Stimulated activated CD8-positive, alpha-beta memory T cell treated with anti-CD3 and anti-CD28 coated beads, Interleukin-7, amount 100 ng/mL, for 1 hour (primary cell): Measurements from ENCODE around the gene TOR4A.

Source experiments
- DNase-seq, 2 donors: peaks; one replicate each; pipeline ENCODE4 v3.0.0-alpha.2; 2020; ENCODE audit warnings: low read depth in 2 of 2

The TOR4A gene

DNA sequence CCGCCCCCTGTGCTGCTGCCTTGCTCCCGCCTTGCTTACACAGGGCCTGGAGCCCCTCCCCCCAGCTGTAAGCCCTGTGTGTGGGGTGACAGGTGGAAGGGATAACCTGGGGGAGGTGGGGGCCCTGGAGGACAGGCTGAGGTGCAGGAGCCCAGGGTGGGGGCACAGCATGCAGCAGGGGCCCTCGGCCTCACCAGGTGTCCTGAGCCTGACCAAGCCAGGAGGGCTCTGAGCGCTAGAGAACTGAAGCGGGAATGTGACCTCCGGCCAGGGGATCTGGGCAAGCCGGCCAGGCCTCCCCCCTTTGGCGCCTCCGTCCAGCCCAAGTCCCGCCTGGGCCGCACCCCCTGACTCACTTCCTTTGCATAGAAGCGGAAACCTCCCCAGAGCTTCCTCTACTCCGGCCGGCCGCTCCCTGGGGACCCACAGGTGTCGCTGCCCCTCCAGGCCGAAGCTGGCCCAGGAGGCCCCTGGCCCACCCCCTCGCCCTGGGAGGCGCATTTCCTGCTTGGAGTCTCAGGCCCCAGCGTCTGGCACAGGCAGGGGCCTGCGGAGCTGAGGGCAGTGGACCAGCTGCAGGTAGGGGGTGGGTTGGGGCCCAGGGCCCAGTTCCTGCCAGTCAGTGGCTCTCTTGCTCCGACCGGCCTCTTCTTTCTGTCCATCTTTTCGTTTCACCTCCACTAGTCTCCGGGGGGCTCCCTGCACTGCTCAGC is at the start of gene TOR4A:
Gene TOR4A (plus strand): TSS at position 398 of the 713 bp plus-strand sequence. CDS start 964 bp downstream, outside the sequence.
- no peak for DNase-seq

DNA sequence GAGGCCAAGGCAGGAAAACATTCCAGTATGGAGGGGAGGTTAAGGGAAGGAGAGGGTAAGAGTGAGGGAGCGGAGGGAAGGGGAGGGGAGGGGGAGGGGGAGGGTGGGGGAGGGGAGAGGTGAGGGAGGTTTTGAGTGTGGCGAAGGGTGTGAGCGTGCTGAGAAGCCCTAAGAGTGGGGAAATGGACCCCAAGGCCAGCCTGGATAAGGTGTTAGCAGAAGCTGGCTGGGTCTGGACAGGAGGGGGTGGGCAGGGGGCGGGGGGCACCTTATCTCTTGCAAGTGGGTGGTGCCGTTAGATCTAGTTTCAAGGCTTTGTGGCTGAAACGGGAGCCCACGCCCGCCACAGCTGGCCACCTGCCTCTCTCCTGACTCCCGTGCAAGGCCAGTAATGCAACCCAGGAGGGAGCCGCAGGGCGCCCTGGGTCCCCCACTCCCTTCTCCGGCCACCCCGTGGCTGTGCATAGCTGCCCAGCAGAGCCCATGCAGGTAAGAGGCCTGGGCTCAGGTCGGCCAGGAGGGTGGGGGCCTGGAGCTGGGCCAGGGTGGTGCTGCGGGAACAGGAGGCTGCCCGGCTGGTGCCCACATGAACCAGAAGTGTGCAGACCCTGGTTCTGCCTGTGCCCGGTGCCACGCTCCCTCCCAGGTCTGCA is 49.5 kb upstream of the TOR4A start:
- no peak for DNase-seq

DNA sequence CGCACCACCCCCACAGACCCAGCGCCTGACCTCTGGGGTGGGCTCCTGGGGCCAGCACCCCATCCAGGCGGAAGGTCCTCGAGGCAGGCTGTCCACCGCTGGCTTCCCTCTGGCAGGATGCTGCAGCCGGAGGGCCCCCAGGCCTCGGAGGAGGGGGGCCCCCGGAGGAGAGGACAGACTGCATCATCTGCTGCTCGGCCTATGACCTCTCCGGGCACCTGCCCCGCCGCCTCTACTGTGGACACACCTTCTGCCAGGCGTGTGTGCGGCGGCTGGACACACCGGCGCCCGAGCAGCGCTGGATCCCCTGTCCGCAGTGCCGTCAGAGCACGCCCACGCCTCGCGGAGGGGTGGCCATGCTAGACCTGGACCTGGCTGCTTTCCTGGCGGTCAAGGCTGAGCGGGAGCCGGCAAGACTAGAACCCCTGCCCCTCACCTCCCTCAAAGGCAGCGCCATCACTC is 49.0 kb upstream of the TOR4A start:
- no peak for DNase-seq

DNA sequence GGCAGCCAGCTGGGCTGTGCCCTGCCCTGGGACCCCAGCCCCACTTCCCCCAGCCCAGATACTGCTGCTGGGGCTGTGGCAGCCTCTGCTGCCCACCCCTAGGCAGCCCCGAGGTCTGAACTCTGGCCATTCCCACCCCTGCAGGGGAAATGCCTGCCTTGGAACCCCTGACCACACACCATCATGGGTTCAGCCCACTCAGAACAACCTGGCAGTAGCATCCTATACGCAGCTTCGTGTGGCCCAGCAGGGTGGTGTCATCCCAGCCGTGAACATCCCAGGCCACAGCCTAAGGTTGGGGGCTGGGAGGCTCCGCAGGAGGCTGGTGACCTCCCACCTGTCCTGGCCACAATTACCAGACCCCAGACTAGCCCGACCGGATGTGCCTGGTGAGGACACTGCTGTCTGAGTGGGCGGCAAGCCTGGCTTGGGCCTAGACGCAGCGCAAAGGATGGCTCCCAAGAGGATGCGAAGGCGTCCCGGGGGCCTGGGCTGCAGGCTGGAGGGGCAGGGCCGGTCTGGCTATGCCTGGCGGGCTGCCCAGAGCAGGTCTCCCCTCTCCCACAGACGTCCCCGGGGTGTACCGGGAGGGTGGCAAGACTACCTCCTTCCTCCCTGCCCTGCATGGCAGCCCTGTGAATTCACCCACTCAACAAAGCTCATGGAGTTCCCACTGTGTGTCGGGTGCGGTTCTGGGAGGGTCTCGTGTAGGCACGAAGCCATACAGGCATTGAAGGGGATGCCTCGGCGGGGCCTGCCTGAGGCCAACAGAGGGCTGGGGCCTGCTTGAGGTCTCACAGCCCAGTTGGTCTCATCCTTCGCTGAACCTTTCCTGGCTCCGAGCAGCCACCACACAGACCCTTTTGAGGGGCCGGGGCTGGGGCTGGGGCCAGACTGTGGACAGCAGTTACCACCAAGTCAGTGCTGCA is 48.3 kb upstream of the TOR4A start:
- DNase-seq: no peak

DNA sequence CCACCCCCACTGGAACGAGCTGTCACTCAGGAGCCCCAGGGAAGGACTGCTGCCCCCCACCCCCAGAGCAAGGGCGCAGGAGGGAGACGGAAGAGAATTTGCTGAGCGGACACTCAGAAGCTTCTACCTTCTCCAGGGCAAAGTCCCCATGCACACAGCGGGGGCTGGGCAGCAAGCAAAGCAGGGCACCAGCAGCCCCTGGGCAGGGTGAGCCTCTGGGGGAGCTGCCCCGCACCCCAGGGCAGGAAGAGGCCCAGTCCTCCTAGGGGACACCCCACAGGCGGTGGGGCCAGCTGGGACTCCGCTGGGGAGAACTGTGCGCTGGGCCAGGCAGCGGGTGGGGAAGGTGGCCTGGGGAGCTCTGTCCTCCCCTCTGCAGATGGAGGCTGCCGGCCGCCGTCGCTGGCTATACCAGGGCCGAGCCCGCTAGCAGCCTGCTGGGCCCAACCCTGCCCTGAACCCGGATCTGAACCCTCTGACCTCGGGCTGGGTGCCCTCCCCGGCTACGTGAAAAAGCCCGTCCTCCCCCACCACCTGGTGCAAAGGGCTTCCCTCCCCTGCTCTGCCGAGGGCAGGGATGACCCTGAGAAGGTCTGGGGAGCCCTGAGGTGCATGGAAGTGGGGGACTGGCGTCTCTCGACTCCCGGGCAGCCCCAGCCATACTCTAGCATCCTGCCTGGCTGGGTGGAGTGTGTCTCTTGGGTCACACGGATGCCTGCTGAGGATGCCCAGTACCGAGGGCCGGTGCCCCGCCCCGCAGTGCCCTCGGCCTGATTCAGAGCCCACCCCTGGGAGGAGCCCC is 47.4 kb upstream of the TOR4A start:
- DNase-seq: no peak

DNA sequence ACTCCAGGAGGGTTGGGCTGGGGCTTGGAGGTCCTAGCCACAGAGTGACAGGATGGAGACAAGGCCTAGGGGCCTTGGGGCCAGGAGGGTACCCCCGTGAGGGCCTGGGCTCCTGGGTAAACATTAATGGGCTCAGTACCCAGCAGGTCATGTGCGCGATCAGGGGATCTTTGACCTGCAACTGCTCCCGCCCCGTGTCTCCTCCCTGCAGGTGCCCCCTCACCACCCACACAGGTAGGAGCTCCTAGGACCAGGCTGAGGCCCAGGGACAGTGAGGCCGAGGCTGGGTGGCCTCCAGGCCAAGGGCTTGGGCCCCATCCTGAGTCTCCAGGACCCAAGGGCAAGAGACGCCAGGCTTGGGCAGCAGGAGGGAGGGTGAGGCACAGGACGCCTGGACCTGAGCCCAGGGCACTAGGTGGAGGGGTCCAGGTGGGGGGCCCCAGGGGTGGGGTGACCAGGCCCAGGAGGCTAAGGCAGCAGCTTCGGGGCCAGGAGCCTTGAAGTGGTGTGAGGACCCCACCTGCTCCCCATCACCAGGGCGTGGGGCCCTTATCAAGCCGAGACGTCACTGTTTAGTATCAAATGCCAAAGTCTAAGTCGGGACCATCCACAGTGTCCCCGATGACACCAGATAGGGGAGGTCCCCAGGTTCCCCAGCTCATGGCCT is 46.7 kb upstream of the TOR4A start, which contains the start of gene SLC34A3:
Gene SLC34A3 (plus strand): TSS at position 197 of the 667 bp plus-strand sequence. CDS start 802 bp downstream, outside the sequence.
- no peak for DNase-seq

DNA sequence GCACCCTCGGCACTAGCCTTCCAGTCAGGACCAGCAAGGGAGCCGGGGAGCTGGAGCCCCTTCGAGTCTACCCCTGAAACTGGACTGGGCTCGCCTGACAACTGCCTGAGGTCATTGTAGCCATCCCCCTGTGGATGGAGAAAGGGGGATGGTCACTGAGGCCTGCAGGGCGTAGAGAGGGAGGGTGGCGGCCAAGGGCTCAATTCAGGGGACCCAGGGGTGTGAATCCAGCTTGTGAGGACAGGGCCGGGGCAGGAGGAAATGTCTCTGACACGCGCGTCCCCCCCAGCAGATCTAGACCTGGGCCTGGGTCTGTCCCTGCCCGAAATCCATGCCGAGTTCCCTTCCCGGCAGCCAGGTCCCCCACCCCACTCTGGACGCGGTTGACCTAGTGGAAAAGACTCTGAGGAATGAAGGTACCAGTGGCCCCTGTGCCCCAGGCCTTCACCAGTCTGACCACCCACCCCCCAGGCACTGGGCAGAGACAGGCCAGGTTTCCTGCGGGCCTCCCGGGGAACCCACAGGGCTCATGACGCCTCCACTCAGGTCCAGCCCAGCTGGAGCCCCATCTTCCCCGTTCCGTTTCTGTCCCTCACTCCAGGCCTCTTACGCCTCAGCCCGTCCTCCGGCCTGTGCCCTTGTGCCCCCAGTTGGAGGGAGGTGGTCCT is 46.0 kb upstream of the TOR4A start:
- DNase-seq: no peak

DNA sequence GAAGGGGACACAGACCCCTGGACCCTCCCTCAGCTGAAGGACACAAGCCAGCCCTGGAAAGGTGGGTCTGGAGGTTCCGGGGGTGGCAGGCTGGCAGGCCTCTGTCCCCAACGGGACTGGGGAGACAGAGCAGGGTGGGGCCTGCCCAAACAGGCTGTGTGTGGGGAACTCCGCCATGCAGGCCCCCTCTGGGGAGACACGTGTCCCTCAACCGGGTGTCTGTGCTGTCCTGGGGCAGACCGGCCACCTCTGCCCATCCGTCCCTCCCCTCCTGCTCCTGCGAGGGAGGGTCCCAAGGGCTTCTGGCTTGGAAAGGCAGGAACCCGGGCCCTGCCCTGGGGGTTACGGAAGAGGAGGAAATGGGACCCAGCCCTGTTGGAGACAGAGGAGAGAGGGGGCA is 45.4 kb upstream of the TOR4A start:
- DNase-seq: no peak

DNA sequence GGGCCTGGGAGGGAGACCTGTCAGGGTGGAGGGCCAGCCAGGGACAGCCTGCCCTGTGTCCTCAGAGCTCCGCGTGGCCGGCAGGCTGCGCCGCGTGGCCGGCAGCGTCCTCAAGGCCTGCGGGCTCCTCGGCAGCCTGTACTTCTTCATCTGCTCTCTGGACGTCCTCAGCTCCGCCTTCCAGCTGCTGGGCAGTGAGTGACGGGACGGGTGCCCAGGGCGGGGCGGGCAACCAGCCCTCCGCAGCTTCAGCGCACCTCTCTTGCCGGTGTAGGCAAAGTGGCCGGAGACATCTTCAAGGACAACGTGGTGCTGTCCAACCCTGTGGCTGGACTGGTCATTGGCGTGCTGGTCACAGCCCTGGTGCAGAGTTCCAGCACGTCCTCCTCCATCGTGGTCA is 45.0 kb upstream of the TOR4A start:
- DNase-seq: no peak

DNA sequence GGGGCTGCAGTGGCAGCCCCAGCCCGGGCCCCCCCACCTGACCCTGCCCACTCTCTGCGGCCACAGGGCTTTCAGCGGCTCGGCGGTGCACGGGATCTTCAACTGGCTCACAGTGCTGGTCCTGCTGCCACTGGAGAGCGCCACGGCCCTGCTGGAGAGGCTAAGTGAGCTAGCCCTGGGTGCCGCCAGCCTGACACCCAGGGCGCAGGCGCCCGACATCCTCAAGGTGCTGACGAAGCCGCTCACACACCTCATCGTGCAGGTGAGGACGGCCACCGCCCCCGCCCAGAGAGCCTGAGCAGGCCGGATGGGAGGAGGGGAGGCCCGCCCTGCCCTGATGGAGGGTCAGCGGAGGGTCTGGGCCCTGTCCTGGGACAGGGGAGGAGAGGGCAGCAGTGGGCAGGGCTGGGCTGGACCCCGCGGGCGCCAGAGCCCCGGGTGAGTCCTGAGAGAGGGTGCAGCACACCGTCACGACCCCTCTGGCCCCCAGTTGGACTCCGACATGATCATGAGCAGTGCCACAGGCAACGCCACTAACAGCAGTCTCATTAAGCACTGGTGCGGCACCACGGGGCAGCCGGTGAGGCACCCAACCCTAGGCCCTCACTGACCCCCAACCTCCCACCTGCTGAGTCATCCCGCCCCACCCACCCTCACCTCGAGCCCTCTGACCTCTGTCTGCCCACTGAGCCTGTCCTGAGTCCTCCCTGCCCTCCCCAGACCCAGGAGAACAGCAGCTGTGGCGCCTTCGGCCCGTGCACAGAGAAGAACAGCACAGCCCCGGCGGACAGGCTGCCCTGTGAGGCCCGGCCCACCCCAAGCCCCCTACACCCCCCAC is 44.2 kb upstream of the TOR4A start:
- DNase-seq: no peak

DNA sequence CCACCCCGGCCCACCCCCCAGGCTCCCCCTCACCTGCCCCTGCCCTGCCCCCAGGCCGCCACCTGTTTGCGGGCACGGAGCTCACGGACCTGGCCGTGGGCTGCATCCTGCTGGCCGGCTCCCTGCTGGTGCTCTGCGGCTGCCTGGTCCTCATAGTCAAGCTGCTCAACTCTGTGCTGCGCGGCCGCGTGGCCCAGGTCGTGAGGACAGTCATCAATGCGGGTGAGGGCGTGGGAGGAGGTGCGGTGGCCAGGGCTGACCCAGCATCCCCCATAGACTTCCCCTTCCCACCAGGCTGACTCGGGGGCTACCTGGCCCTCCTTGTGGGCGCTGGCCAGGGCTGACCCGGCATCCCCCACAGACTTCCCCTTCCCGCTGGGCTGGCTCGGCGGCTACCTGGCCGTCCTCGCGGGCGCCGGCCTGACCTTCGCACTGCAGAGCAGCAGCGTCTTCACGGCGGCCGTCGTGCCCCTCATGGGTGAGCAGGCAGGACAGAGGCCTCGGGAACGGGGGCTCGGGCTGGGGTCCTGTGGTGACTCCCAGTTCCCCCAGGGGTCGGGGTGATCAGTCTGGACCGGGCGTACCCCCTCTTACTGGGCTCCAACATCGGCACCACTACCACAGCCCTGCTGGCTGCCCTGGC is 43.4 kb upstream of the TOR4A start:
- no peak for DNase-seq

DNA sequence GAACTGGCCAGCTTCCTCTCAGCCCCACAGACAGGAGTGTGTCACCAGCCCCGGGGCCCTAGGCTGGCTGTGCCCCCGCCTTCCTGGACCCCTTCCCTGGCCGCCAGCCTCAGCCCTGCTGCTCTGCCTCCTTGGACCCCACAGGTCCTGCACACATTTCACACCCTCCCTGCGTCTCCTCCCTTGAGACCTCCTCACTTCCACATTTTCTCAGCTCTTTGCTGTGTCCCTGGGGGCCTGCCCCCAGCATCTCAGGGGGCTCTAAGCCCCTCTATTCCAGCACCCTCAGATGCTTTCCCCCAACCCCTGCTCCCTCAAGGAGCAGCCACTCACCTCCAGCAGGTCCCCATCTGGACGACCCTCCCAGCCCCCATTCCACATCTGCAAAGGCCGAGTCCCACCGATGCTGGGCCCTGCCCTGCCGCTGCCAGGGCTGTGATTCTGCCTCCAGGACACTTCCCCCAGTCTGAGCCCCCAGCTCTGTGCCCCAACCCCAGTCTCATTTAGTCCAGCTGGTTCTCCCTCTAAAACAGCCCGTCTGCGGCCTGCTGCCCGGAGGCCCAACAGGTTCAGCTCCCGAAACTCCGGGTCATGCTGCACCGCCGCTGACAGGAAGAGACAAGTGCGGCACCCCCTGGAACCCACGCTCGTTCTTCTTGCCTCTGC is 42.6 kb upstream of the TOR4A start:
- no peak for DNase-seq

DNA sequence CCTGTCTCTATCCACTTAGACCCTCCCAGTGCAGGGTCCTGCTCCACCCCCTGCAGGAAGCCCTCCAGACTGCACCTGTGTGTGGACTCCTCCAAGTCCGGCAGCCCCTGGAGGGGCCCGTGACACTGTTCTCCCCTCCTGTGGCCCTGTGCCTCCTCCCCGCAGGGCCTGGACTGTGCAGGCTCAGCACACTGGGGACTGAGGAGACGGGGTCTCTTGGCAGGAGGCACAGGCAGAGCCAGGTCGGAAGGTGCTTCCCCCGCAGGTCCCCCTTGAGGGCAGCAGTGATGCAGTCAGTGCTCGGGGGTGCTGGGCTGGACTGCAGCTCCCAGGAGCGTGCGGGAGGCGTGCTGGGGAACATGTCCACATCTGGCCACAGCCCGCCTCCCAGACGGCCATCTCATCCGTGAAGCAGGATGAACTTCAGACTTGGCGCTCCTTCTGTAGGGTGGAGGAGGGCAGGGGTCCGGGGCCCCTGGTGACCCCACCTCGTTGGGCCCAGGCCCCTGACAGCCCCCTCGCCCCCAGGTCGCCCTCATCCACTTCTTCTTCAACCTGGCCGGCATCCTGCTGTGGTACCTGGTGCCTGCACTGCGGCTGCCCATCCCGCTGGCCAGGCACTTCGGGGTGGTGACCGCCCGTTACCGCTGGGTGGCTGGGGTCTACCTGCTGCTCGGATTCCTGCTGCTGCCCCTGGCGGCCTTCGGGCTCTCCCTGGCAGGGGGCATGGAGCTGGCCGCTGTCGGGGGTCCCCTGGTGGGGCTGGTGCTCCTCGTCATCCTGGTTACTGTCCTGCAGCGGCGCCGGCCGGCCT is 41.9 kb upstream of the TOR4A start:
- no peak for DNase-seq

DNA sequence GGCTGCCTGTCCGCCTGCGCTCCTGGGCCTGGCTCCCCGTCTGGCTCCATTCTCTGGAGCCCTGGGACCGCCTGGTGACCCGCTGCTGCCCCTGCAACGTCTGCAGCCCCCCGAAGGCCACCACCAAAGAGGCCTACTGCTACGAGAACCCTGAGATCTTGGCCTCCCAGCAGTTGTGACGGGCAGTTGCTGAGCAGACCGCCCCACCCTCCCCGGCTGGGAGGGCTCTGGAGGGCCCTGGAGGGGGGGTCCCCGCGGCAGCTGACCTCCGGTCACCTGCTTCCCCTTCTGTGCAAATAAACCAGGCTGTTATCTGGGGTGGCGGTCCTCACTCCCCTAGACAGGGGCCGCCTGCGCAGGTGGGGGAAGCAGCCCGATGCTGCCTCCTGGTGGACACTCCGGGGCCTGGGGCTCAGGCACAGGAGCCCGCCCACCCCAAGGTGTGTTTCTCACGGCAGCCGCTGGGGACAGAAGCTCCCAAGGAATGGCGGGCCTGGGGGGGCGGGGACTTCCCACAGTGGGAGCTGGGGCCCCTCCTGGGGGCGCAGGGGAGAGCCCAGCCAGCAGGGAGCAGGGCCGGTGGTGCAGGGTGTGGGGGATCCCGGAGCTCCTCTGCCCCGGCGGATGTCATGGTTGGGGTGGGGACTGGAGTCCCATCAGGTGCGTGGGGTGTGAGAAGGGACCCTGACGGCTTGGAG is 41.1 kb upstream of the TOR4A start:
- peak; percentile 76 to 87 for DNase-seq

DNA sequence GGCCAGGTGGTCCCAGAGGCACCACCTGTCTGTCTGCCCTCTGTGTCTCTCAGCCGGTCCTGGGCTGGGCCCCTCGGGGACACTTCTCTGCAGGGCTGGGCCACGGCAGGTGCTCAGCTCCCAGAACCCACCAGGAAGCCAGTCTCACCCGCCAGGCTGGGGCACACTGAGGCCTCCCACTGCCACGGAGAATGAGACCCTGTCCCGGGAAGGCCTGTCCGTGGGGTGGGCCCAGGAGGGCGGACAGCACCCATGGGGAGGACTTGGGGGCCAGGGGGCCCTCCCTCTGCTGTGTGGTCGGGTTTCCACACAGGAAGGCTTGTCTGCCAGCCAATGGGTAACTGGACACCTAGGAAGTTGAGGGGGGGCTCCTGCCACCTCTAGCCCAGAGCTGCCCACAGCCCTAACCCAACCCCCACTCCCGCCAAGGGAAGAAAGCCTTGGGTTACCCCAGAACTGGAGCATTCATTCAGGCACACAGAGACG is 40.5 kb upstream of the TOR4A start:
- DNase-seq: no peak
